Endothelial cell of umbilical vein (primary cell): ENCODE results near the gene EEF2K. TPM values are rescaled to one million over a fixed set of nuclear protein-coding genes. Genes with fewer than 3 reads are reported as not detected.
A peak's percentile ranks its signal among the peaks of the same experiment; 100 is the strongest.

ENCODE experiments used
- BruUV-seq: library from RNA; stranded (reverse); fragments of 400-500 nt; replicated peaks from 2 replicates; lab custom pipeline; 2021; lab: Mats Ljungman, UMichigan
- CTCF ChIA-PET: fragments of 300-600, 350-600 bp; sonication (Branson Sonifier 250); formaldehyde crosslinking; loops from one replicate; lab custom pipeline; 2021; ENCODE audit warnings: antibody characterized with exemption, inconsistent platforms; lab: Charles Lee
- POLR2A ChIA-PET: fragments of 300-600, 350-600 bp; sonication (Branson Sonifier 250); formaldehyde crosslinking; loops from one replicate; lab custom pipeline; 2021; ENCODE audit warnings: antibody characterized with exemption, inconsistent platforms; lab: Charles Lee
- DNase-seq: peaks from one replicate; pipeline ENCODE4 v3.0.0-alpha.2; 2011; ENCODE audit warnings: low read depth, low spot score
- FAIRE-seq: peaks from 2 replicates; lab custom pipeline; 2011; peaks lifted over from hg19 to GRCh38; lab: Jason Lieb, UNC
- H2AFZ ChIP-seq: 2 replicates; pipeline ENCODE4 v1.6.0; 2012; ENCODE audit warnings: low read depth, low read length, control low read depth, inconsistent platforms
- H3K27ac ChIP-seq: 2 replicates; pipeline ENCODE4 v1.5.1; 2011; ENCODE audit warnings: low read depth, mild to moderate bottlenecking, control low read depth, low read length, moderate library complexity; ENCODE audit not compliant: insufficient read depth
- H3K27me3 ChIP-seq, 2 experiments: 2 replicates each; pipeline versions ENCODE4 v1.6.0 to v1.6.1; 2011; ENCODE audit warnings: low read length in 2 of 2, mixed read lengths in 1 of 2; ENCODE audit not compliant: control insufficient read depth in 2 of 2, insufficient read depth in 2 of 2
- H3K36me3 ChIP-seq, 2 experiments: 2 replicates in 1 of 2; 3 replicates in 1 of 2; pipeline ENCODE4 v1.5.1; 2011; ENCODE audit warnings: low read length in 2 of 2, mild to moderate bottlenecking in 1 of 2, moderate library complexity in 1 of 2; ENCODE audit not compliant: control insufficient read depth in 2 of 2, insufficient read depth in 2 of 2; ENCODE audit errors: extremely low read depth in 1 of 2
- H3K4me1 ChIP-seq: 3 replicates; pipeline ENCODE4 v1.5.1; 2011; ENCODE audit warnings: mild to moderate bottlenecking, low read length; ENCODE audit not compliant: control insufficient read depth, insufficient read depth; ENCODE audit errors: extremely low read depth
- H3K4me2 ChIP-seq: 2 replicates; pipeline ENCODE4 v1.6.1; 2011; ENCODE audit warnings: low read length, control low read depth, mixed read lengths; ENCODE audit not compliant: insufficient read depth
- H3K4me3 ChIP-seq, 3 experiments: fragments of 200-600 bp in 1 of 3; sonication (generic), shearing (Covaris generic) in 1 of 3; replicated peaks in 1 of 3; 2 replicates each; pipeline ENCODE4 v1.5.1; 2011 to 2016; ENCODE audit warnings: control low read depth in 3 of 3, low read length in 3 of 3, mild to moderate bottlenecking in 2 of 3, inconsistent platforms in 1 of 3, low read depth in 1 of 3, moderate library complexity in 1 of 3; ENCODE audit not compliant: insufficient read depth in 1 of 3
- H3K79me2 ChIP-seq: 2 replicates; pipeline ENCODE4 v1.6.0; 2012; ENCODE audit warnings: low read length, inconsistent platforms; ENCODE audit not compliant: control insufficient read depth, insufficient read depth
- H3K9ac ChIP-seq: replicated peaks from 2 replicates; pipeline ENCODE3; 2011; ENCODE audit warnings: low read length, control low read depth; ENCODE audit not compliant: insufficient read depth; ENCODE audit errors: extremely low read depth
- H3K9me1 ChIP-seq: replicated peaks from 3 replicates; pipeline ENCODE4 v1.6.0; 2011; ENCODE audit warnings: mild to moderate bottlenecking, low read length; ENCODE audit not compliant: control insufficient read depth, insufficient read depth; ENCODE audit errors: extremely low read depth
- H3K9me3 ChIP-seq: replicated peaks from 2 replicates; pipeline ENCODE4 v1.5.1; 2012; ENCODE audit warnings: low read length, inconsistent platforms; ENCODE audit not compliant: control insufficient read depth, insufficient read depth
- H4K20me1 ChIP-seq: replicated peaks from 2 replicates; pipeline ENCODE3; 2011; ENCODE audit warnings: mild to moderate bottlenecking, low read length; ENCODE audit not compliant: control insufficient read depth, insufficient read depth; ENCODE audit errors: extremely low read depth
- EZH2 ChIP-seq: IDR thresholded peaks from 2 replicates; pipeline ENCODE4 v1.6.1; 2012; ENCODE audit warnings: borderline replicate concordance, low read depth, mild to moderate bottlenecking, moderate library complexity, low read length, inconsistent platforms; ENCODE audit not compliant: severe bottlenecking
- FOS ChIP-seq: IDR thresholded peaks from 2 replicates; pipeline ENCODE4 v1.6.1; 2011; ENCODE audit warnings: mild to moderate bottlenecking, low read length, moderate library complexity, borderline replicate concordance; ENCODE audit not compliant: insufficient read depth
- JUN ChIP-seq: IDR thresholded peaks from 2 replicates; pipeline ENCODE4 v1.6.1; 2011; ENCODE audit warnings: borderline replicate concordance, low read depth; ENCODE audit not compliant: insufficient read length, insufficient read depth
- MAX ChIP-seq: IDR thresholded peaks from 2 replicates; pipeline ENCODE4 v1.6.1; 2011; ENCODE audit not compliant: insufficient read depth, insufficient read length
- MYC ChIP-seq: IDR thresholded peaks from one replicate; pipeline ENCODE4 v1.6.1; 2011; ENCODE audit warnings: mild to moderate bottlenecking, low read depth, low read length
- POLR2A ChIP-seq: IDR thresholded peaks from 2 replicates; pipeline ENCODE4 v1.6.1; 2012; ENCODE audit warnings: low read depth, mild to moderate bottlenecking, control low read depth, low read length
- POLR2AphosphoS5 ChIP-seq: IDR thresholded peaks from 2 replicates; pipeline ENCODE4 v1.6.1; 2012; ENCODE audit warnings: low read depth, mild to moderate bottlenecking, control low read depth, low read length, moderate library complexity; ENCODE audit not compliant: insufficient read depth
- dilution Hi-C: fragments of 300-500 bp; cut with MboI; formaldehyde crosslinking; loops from one replicate; pipeline ENCODE4 v1.15.0; 2019; ENCODE audit warnings: low sequenced_read_pairs; ENCODE audit not compliant: extremely low pct_ligation_motif_present
- intact Hi-C: fragments of 100-400 bp; cut with micrococcal nuclease; formaldehyde crosslinking; loops from one replicate; pipeline ENCODE4 v1.10.0; 2022
- polyA plus RNA-seq, 4 experiments: library from polyadenylated mRNA; depleted of rRNA in 3 of 4; stranded (reverse) in 3 of 4; unstranded in 1 of 4; fragments of >200 nt; gene quantifications; 2 replicates each; pipeline versions ENCODE4 v1.2.1 to v1.2.3, GENCODE V29; 2011 to 2012; ENCODE audit warnings: missing spikeins in 1 of 4
- total RNA-seq: library from RNA; stranded (reverse); gene quantifications from 2 replicates; pipeline ENCODE4 v1.2.3, GENCODE V29; 2021
- TF ChIP-seq, protein P1 (sequence below), 2 donors: IDR thresholded peaks; 1 replicate in 1 of 2; 2 replicates in 1 of 2; pipeline ENCODE4 v1.5.1; 2011; ENCODE audit warnings: low read length in 2 of 2, mild to moderate bottlenecking in 2 of 2, moderate library complexity in 2 of 2, control low read depth in 1 of 2, inconsistent platforms in 1 of 2, low read depth in 1 of 2; ENCODE audit not compliant: insufficient read depth in 1 of 2; ENCODE audit errors: extremely low read depth in 1 of 2

Gene EEF2K
- total and polyA plus RNA-seq, 2 donors (not counting 3 experiments of a cell fraction or from before 2014, with no cell fraction given), result 16.0 to 48.6 TPM

DNA sequence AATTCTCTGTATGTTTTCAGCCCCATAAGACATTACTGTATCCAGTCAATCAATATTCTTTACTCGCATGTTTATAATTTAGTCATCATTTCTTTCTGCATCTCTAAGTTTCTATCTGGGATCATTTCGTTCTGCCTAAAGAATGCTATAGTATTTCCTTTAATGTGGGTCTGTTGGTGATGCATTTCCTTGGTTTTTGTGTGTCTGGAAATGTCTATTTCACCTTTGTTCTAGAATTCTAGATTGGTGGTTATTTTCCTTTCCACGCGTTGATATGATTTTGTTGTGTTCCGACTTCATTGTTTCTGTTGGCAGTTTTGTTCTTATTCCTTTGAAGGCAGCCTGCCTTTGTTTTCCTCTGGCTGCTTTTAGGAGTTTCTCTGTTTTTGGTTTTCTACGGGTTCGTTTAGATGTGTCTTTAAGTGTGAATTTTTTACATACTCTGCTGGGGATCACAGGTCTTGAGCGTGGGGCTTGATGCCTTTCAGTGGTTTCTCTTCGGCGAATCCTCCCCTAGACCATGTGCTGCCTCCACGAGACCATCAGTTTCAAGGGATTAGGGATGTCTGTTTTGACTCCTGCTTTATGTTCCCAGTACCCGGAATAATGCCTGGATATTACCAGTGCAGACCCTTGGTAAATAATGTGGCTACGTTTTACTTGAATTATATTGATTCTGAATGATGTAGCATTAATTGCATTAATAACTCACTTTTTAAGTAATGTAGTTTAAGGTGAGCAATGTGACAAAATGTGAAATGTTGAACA, 114.7 kb downstream of the EEF2K start:
- peak; percentile 18 for FAIRE-seq
- POLR2A ChIA-PET, result interaction anchor here (0.6 to 1.2 kb wide), 2 partner anchors 800 to 1140 kb away, joined by 3 to 8 read pairs; no protein-coding TSS in a partner anchor
- BruUV-seq, result TSS peak; percentile 88

DNA sequence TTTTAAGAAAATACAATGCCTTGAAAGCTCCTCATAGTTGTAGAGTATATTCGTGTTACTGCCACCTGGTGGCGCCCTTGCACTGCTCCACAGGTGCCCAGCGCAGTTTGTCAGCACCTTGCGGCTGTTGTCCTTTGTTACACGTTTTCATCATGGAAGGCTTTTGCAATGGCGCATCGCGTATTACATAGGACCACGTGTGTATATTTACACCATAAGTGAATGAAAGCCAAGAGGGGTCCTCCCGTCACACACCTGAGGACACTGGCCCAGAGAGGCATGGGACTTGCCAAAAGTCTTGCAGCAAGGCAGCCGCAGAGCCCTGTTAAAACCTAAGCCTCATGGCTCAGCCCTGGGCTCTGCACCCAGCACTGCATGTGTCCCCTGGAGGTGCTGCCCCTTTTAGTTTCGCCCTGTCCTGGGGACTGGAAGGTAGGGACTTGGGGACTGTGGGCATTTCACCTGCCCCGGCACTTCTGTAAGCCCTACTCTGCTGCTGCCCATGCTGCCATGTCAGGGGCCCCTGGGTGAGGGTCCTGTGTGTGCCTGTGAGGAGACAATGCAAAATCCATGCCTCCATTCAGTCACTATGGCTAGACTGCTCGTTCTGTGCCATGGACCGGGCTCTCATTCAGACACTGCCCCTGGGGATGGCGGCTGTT, 115.4 kb downstream of the EEF2K start:
- TF ChIP-seq MAX, result peak; percentile 50
- TF ChIP-seq JUN, result no peak
- TF ChIP-seq FOS, result no peak
- TF ChIP-seq POLR2AphosphoS5, result no peak
- TF ChIP-seq EZH2, result no peak
- TF ChIP-seq, protein P1, sequence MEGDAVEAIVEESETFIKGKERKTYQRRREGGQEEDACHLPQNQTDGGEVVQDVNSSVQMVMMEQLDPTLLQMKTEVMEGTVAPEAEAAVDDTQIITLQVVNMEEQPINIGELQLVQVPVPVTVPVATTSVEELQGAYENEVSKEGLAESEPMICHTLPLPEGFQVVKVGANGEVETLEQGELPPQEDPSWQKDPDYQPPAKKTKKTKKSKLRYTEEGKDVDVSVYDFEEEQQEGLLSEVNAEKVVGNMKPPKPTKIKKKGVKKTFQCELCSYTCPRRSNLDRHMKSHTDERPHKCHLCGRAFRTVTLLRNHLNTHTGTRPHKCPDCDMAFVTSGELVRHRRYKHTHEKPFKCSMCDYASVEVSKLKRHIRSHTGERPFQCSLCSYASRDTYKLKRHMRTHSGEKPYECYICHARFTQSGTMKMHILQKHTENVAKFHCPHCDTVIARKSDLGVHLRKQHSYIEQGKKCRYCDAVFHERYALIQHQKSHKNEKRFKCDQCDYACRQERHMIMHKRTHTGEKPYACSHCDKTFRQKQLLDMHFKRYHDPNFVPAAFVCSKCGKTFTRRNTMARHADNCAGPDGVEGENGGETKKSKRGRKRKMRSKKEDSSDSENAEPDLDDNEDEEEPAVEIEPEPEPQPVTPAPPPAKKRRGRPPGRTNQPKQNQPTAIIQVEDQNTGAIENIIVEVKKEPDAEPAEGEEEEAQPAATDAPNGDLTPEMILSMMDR (IDR thresholded peaks at IDR 0.05; ENCODE audit: extremely low read depth in 1 of 2, insufficient read depth in 1 of 2, low read depth in 1 of 2, low read length in 2 of 2), result peak; percentile 72 to 79
- Histone ChIP-seq H3K9ac (no peak overlapping the region), H4K20me1 (no peaks in the 10 kb centered on the region), H3K4me2 (no peak overlapping the region), H3K4me3 (no peak overlapping the region), H2AFZ (no peak overlapping the region), H3K36me3 (peaks cover 2 to 45% of the 10 kb centered on the region in 2 experiments), H3K9me3 (no peaks in the 10 kb centered on the region), H3K27me3 (no peaks in the 10 kb centered on the region), H3K79me2 (peaks cover 6% of the 10 kb centered on the region), H3K9me1 (no peaks in the 10 kb centered on the region), H3K4me1 (peaks cover 14% of the 10 kb centered on the region), H3K27ac (peak overlapping the region; percentile 67)
- DNase-seq (peak; percentile 81), FAIRE-seq (peak; percentile 97)
- intact Hi-C loops (loop anchor here (1.0 to 10.0 kb wide), 3 partner anchors 353 to 1164 kb away; partner anchors contain the start of gene LDAF1), dilution Hi-C loops (no loop called here)
- ChIA-PET CTCF (interaction anchor here (0.6 to 1.5 kb wide), 33 partner anchors 8 to 1165 kb away, joined by 3 to 15 read pairs (median 4); partner anchors contain the start of gene CDR2), POLR2A (no interaction called here)
- BruUV-seq, result no TSS peak

More for the DNA sequence above, 114.7 kb downstream of the EEF2K start:
- no peak for TF ChIP-seq FOS
- TF ChIP-seq POLR2A, result no peak
- no peak for TF ChIP-seq MYC
- TF ChIP-seq JUN, result peak; percentile 58
- Histone ChIP-seq H3K27me3 (no peaks in the 10 kb centered on the region), H3K4me1 (peaks cover 14% of the 10 kb centered on the region), H3K79me2 (peaks cover 6% of the 10 kb centered on the region), H2AFZ (no peak overlapping the region), H3K9ac (peak overlapping the region; percentile 61), H3K4me2 (peak overlapping the region; percentile 3), H3K4me3 (no peak overlapping the region), H3K36me3 (peaks cover 5 to 40% of the 10 kb centered on the region in 2 experiments), H4K20me1 (no peaks in the 10 kb centered on the region), H3K27ac (peak overlapping the region; percentile 67), H3K9me3 (no peaks in the 10 kb centered on the region), H3K9me1 (no peaks in the 10 kb centered on the region)
- CTCF ChIA-PET, result interaction anchor here (0.6 to 1.5 kb wide), 33 partner anchors 8 to 1164 kb away, joined by 3 to 15 read pairs (median 4); partner anchors contain the start of gene CDR2
- dilution Hi-C loops, result no loop called here
- intact Hi-C loops, result loop anchor here (1.0 to 10.0 kb wide), 3 partner anchors 354 to 1163 kb away; partner anchors contain the start of gene LDAF1
- peak; percentile 79 for DNase-seq
